Spinal cord (tissue), 10 donors: Measurements from ENCODE around the gene AGPS. TPM values are rescaled to one million over a fixed set of nuclear protein-coding genes. Genes with fewer than 3 reads are reported as not detected.
A peak's percentile ranks its signal among the peaks of the same experiment; 100 is the strongest.
"Not testable (repeated sequence)": the region's sequence is repeated elsewhere in the genome, so short reads cannot be mapped to it uniquely, and the experiment has no call there.

Experiments used
- DNase-seq, 6 donors: peaks; one replicate each; pipeline versions ENCODE4 v3.0.0 to v3.0.0-alpha.2; 2013 to 2015; ENCODE audit warnings: low spot score in 6 of 6, low read depth in 4 of 6
- H3K27ac ChIP-seq: one replicate; pipeline ENCODE4 v1.5.1; 2013; ENCODE audit warnings: low read depth, low read length, control low read depth
- H3K27me3 ChIP-seq: one replicate; pipeline ENCODE4 v1.6.1; 2013; ENCODE audit warnings: low read length; ENCODE audit not compliant: control insufficient read depth, insufficient read depth
- H3K36me3 ChIP-seq: one replicate; pipeline ENCODE4 v1.6.1; 2013; ENCODE audit warnings: low read length; ENCODE audit not compliant: control insufficient read depth, insufficient read depth
- H3K4me1 ChIP-seq: one replicate; pipeline ENCODE4 v1.6.1; 2013; ENCODE audit warnings: low read length; ENCODE audit not compliant: control insufficient read depth, insufficient read depth
- H3K4me3 ChIP-seq: one replicate; pipeline ENCODE4 v1.5.1; 2013; ENCODE audit warnings: low read depth, low read length, control low read depth
- H3K9me3 ChIP-seq: one replicate; pipeline ENCODE4 v1.6.1; 2013; ENCODE audit warnings: low read length; ENCODE audit not compliant: control insufficient read depth, insufficient read depth
- WGBS: methylation state at CpG from one replicate; pipeline ENCODE4 v1.1.5; 2013; ENCODE audit warnings: missing lambda C conversion rate; ENCODE audit not compliant: insufficient coverage; 5-methylcytosine and 5-hydroxymethylcytosine counted together
- polyA plus RNA-seq, 2 donors: library from polyadenylated mRNA; unstranded; fragments of 120-200 nt; gene quantifications; one replicate each; pipeline ENCODE4 v1.2.1, GENCODE V29; 2013; ENCODE audit not compliant: insufficient read length in 2 of 2
- total RNA-seq, 2 donors: library from RNA; depleted of rRNA in 1 of 2; stranded (reverse); fragments of 120-200 nt in 1 of 2; fragments of >200 nt in 1 of 2; gene quantifications; one replicate each; pipeline versions ENCODE4 v1.2.3 to v1.2.4, GENCODE V29; 2013 to 2014
- donor health status: healthy.

AGPS gene
- total and polyA plus RNA-seq, 4 donors: 27.0 to 72.7 (median 39.5) TPM

- peaks cover 7% of the 10 kb centered on the region for H3K4me1 ChIP-seq
- H3K27me3 ChIP-seq: no peaks in the 10 kb centered on the region
- no peak overlapping the region for H3K4me3 ChIP-seq
- DNase-seq: no peak
- no peaks in the 10 kb centered on the region for H3K36me3 ChIP-seq
- H3K9me3 ChIP-seq: no peaks in the 10 kb centered on the region
- no peak overlapping the region for H3K27ac ChIP-seq
- WGBS: 100% methylated on average over 1 of the region's 5 CpGs
Measured at GRCh38 chr2:177550264-177551200, 158.0 kb downstream of the AGPS start.

- not testable (repeated sequence) for H3K4me1 ChIP-seq, H3K27me3 ChIP-seq, H3K4me3 ChIP-seq, H3K27ac ChIP-seq, H3K36me3 ChIP-seq, DNase-seq, H3K9me3 ChIP-seq
- WGBS: 100% methylated on average over 1 of the region's 4 CpGs
Measured at GRCh38 chr2:177551360-177551759, 158.8 kb downstream of the AGPS start.

- Histone ChIP-seq H3K36me3 (no peaks in the 10 kb centered on the region), H3K4me1 (peaks cover 7% of the 10 kb centered on the region), H3K27me3 (no peaks in the 10 kb centered on the region), H3K9me3 (no peaks in the 10 kb centered on the region), H3K4me3 (peak overlapping the region; percentile 98), H3K27ac (peak overlapping the region; percentile 99)
- WGBS: 79% methylated on average over 8 of the region's 13 CpGs
- DNase-seq: peak in 2 of 6 donors; percentile 62 to 70
Measured at GRCh38 chr2:177551989-177552421, 159.4 kb downstream of the AGPS start.

DNA sequence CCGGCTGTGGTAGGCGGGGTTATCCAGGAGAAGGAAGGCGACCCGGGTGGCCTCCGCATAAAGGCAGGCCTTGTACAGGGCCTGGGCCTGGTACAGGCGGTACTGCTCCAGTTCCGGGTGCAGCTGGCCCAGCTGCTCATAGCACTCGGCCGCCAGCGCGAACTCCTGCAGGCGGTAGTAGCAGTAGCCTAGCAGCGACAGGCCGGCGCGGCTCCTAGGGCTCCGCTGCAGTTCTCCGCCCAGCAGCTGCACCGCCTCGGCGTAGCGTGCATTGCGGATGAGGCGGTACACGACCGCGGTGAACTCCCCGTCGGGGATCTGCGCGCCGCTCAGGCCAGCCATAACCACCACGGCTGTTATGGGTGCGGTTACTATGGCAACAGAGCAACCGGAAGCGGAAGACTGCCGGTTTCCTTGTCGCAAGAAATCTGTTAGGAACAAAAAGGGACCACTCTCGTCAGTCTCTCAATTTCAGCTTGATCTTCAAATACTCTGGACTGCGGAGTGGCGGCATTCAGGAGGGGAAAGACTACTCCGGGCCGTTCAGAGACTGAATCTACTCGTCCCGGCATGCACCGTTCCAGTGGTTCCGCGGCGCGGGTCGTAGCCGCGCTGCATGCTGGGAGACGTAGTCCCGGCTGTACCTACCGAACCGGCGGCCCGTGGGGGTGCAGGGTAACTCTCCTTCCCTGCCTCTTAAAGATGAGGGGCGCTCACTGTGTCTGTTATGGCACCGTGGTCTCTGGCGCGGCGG lies 160.0 kb downstream of the AGPS start:
- peaks cover 7% of the 10 kb centered on the region for H3K4me1 ChIP-seq
- WGBS: under 1% methylated on average over 63 of the region's 64 CpGs
- peak; percentile 80 to 98 (median 92) for DNase-seq

DNA sequence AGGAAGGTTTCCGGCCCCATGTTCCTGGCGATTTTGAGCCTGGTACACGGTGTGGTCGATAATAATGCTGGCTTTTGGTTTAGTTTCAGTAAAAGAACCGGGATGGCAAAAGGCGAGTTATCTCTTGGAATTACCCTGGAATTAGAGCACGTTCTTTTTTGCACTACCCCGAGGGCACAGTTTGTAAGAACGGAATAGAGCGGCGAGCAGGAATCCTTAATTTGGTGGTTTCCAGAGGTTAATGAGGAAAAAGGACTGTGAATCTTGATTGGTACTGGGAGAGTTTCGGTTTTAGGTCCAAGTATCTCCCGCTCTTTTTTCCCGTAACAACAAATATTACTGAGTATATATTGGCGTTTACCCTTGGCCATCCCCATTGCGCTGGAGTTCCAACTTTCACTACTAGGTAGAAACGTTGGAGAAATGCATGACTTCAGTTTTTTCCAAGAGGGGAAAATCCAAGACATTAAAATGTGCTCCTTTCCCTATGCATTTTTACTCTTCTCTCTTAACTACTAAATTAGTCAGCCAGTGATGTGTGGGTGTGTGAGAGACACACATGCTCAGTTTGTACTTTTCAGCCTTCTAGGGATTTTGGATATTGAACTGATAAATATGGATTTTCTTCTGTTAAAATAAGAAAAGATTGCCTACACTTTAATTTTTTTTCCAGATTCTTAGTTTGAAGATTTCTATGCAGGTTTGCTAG lies 160.8 kb downstream of the AGPS start:
- 1% methylated on average over 7 of the region's 17 CpGs for WGBS
- DNase-seq: no peak

More for the DNA sequence above, 160.0 kb downstream of the AGPS start:
- H3K4me3 ChIP-seq: peak overlapping the region; percentile 98
- H3K27ac ChIP-seq: peak overlapping the region; percentile 99
- H3K27me3 ChIP-seq: no peaks in the 10 kb centered on the region
- no peaks in the 10 kb centered on the region for H3K9me3 ChIP-seq
- no peaks in the 10 kb centered on the region for H3K36me3 ChIP-seq

GRCh38 chr2:177554365-177554764 lies 161.8 kb downstream of the AGPS start:
- no peaks in the 10 kb centered on the region for H3K9me3 ChIP-seq
- H3K27me3 ChIP-seq: no peaks in the 10 kb centered on the region
- H3K36me3 ChIP-seq: no peaks in the 10 kb centered on the region
- no peak overlapping the region for H3K4me3 ChIP-seq
- peaks cover 7% of the 10 kb centered on the region for H3K4me1 ChIP-seq
- no peak for DNase-seq
- H3K27ac ChIP-seq: no peak overlapping the region

More for the DNA sequence above, 160.8 kb downstream of the AGPS start:
- Histone ChIP-seq H3K4me1 (peaks cover 7% of the 10 kb centered on the region), H3K27me3 (no peaks in the 10 kb centered on the region), H3K27ac (peak overlapping the region; percentile 99), H3K4me3 (peak overlapping the region; percentile 98), H3K36me3 (no peaks in the 10 kb centered on the region), H3K9me3 (no peaks in the 10 kb centered on the region)

DNA sequence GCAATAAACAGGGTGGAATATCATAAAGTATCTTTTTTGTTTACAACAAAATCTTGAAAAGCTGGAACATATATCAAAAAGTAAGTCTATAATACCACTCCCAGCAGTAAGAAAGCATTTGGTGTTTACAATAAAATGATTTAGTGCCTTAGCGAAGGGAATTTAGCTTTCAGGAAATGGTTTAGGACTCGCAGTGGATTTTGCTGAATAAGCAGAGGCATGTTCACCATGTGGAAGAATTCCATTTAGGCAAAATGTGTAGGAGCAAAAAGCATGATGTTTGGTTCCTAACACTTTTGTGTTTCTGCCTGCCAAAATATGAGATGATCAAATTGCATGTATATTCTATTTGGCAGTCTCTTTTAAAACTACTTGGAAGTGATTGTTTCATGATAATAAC lies 163.6 kb downstream of the AGPS start:
- WGBS: 77% methylated on average over 2 of the region's 2 CpGs
- Histone ChIP-seq H3K36me3 (no peaks in the 10 kb centered on the region), H3K27ac (no peak overlapping the region), H3K27me3 (no peaks in the 10 kb centered on the region), H3K9me3 (no peaks in the 10 kb centered on the region), H3K4me3 (no peak overlapping the region), H3K4me1 (peaks cover 7% of the 10 kb centered on the region)
- DNase-seq: no peak

DNA sequence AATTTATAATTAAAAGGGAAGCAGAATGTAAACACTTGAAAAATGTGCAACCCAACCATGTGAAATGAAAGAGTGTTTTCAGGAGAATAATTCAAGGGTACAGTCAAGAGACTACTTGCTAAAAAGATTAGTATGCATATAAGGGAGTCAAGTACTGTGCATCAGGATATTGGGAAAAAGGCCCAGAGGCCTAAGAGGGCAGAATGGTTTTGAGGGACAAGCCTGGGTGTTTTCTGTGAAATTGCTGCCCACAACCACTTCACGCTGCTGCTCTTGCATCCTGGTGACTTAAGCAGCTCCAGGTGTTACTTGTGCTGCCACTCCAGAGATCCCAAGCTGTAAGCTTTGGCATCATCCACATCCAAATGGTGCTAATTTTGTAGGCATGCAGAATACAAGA lies 165.2 kb downstream of the AGPS start:
- H3K27ac ChIP-seq: no peak overlapping the region
- H3K4me1 ChIP-seq: no peaks in the 10 kb centered on the region
- 100% methylated on average over 1 of the region's 1 CpG for WGBS
- H3K36me3 ChIP-seq: no peaks in the 10 kb centered on the region
- DNase-seq: no peak
- no peaks in the 10 kb centered on the region for H3K9me3 ChIP-seq
- no peak overlapping the region for H3K4me3 ChIP-seq
- H3K27me3 ChIP-seq: no peaks in the 10 kb centered on the region

DNA sequence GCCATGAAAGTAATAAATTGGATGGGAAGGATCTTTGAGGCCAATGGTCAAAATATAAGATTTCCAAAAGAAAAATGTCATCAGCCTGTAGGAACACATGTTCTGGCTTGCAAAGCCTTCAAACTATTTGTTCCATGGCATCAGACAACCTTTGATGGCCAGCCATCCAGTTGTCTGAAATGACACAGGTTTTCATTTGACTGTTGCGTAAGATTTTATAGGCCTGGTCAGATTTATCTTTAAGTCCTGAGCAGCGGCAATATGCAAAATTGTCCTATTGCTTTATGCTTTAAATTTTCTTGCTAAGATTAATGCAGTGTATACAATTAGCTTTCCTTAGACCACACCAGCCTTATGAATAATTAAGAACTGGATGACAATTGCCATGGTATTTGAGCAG lies 167.1 kb downstream of the AGPS start:
- Histone ChIP-seq H3K4me3 (no peak overlapping the region), H3K27ac (no peak overlapping the region), H3K27me3 (no peaks in the 10 kb centered on the region), H3K9me3 (no peaks in the 10 kb centered on the region), H3K36me3 (no peaks in the 10 kb centered on the region), H3K4me1 (no peaks in the 10 kb centered on the region)
- DNase-seq: no peak
- 80% methylated on average over 1 of the region's 2 CpGs for WGBS
